Measurements from ENCODE around the gene ACP7.
A peak's percentile ranks its signal among the peaks of the same experiment; 100 is the strongest.
"Not testable (repeated sequence)": the region's sequence is repeated elsewhere in the genome, so short reads cannot be mapped to it uniquely, and the experiment has no call there.

Gene ACP7

DNA sequence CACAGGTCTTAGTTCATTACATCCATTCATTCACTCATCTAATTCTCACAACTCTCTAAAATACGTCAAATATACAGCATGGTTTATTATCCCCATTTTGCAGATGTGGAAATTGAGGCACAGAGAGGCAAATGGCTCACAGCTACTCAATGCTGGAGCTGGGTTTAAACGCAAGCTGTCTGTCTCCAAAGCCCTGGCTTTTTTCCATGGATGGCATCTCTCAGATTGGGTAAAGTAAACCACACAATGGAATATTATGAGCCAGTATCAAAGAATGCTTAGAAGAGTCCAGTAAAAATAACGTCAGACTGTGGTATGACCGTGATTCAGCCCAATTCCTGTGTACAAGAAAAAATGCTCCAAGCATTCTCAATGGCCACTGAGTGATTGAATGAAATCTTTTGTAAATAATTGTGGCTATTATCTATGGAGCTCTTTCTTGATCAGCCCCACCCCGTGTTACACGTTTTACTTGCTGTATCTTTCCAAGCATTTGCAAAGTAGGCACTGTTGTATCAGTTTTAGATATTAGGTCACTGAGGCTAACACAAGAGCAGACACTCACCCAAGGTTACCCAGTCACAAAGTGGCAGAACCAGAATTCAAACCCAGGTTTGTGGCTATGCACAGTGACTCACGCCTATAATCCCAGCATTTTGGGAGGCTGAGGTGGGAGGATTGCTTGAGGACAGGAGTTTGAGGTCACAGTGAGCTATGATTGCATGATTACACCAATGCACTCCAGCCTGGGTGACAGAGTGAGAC, 5.5 kb upstream of the ACP7 start:
- peak; percentile 96 for DNase-seq (ENCODE audit: low read depth)

DNA sequence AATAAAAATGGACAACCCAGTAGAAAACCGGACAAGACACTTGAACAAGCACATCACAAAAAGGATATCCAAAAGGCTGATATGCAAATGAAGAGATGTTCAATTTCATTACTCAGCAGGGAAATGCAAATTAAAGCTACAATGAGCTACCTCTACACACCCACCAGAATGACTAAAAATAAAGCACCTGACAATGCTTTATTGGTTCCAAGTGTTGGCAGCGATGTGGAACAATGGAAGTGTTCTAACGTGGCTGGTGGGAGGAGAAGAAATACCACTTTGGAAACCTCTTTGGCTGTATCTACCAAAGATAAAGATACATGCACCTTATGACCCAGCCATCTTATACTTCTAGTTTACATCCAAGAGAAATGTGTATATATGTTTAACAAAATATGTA, 3.7 kb upstream of the ACP7 start:
- DNase-seq (ENCODE audit: low read depth): no peak

DNA sequence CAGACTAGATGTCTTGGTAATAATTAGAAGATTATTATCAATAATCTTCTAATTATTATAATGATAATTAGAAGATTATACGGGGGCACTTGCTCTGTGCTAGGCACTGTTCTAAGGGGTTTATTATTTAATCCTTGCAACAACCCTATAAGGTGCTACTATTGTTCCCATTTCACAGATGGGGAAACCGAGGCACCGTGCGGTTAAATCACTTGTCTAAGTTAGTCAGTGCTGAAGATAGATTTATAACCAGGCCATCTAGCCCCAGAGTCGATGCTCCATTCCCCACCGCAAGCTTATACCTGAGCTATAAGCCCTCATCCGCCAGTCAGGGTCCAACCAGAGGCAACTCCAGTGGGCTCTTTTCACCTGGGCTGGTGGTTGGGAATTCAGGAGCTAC, 2.0 kb upstream of the ACP7 start:
- DNase-seq (ENCODE audit: low read depth): no peak

DNA sequence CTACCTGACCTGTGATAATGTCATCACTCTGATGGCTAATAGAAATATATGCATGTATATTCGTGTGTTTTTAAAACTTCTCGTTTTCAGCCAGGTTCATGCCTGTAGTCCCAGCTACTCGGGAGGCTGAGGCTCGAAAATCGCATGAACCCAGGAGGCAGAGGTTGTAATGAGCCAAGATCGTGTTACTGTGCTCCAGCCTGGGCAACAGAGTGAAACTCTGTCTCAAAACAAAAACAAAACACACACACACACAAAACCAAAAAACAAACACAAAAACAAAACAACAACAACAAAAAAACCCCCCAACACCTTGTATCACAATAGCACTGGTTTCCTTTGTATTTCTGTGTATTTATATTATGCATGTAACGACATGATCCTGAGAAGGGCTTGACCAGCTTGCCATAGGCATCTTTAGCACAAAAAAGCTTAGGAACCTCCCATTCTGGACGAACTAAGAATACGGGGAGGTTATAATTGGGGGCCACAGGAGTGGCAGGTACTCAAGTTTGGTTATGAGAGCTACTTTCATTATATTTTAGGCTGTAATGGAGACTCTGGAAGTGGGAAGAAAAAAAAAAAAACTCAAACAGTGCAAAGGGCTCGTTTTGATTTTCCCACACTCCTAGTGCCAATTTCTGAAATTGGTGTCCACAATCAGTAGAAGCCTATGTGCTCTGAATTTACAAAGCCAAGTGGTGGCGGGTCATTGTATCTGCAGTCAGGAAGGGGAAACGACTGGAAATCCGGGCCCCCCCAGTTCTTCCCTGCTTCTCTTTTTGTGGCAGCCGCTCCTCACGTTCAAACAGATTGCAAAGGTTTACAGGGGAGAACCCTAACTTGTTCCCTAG, 1.2 kb upstream of the ACP7 start:
- no peak for DNase-seq (ENCODE audit: low read depth)

DNA sequence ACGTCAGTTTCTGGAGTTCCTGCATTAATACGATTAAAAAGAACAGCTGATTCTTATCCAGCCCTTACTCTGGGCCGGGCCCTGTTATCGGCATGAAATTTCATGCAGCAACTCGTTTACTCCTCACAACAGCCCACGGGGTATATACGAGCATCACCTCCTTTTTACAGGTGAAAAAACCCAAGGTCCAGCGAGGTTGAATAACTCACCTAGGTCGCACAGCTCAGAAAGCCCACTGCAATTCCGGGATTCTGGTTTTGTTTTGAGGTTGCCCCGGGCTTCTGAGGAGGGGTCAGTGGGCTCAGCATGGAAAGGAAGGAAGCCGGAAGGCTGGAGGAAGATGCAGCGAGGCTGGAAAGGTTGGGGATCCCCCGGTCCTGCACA, 577 bp upstream of the ACP7 start:
- DNase-seq (ENCODE audit: low read depth): no peak

DNA sequence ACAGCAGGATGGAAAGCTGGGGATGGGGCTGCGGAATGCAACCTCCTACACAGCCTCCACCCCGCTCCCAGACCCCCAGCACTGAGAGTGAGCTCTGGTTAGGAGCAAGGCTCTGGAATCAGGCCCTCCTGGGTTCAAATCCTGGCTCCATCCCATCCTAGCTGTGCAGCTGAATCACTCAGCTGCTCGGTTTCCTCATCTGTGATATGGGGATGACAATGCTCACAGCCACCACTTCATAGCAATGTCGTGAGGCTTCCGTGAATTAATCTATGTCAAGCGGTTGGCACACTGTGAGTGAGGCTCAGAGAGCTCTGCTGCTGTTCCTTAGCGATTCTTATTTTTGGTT, 538 bp downstream of the ACP7 start:
- no peak for DNase-seq (ENCODE audit: low read depth)

DNA sequence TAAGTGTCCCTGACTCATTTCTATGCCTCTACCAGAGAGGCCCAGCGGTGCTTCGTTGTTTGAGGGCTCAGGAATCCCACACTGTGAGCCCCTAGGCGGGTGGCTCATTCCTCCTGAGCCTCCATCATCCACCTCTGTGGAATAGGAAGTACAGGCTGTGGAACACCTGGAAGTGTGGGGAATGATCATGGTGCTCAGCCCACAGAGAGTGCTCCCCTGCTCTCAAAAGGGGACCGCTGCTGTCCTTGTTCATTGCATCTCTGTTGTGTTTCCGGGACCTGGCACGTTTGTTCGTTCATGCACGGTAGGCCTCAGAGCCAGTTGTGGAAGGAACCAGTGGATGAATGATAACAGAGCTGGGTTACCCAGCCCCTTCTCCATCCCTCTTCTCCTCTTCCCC, 1.2 kb downstream of the ACP7 start:
- DNase-seq (ENCODE audit: low read depth): no peak

DNA sequence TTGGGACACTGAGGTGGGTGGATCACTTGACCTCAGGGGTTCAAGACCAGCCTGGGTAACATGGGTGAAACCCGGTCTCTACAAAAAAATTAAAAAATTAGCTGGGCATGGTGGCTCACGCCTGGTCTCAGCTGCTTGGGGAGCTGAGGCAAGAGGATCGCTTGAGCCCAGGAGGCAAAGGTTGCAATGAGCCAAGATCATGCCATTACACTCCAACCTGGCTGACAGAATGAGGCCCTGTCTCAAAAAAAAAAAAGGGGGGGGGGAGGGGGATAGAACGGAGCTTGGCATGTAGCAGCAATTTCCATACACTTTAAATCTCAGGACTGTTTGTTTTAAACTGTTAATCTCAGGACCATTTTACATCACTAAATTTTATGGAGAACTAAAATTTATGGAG, 2.2 kb downstream of the ACP7 start:
- no peak for DNase-seq (ENCODE audit: low read depth)

DNA sequence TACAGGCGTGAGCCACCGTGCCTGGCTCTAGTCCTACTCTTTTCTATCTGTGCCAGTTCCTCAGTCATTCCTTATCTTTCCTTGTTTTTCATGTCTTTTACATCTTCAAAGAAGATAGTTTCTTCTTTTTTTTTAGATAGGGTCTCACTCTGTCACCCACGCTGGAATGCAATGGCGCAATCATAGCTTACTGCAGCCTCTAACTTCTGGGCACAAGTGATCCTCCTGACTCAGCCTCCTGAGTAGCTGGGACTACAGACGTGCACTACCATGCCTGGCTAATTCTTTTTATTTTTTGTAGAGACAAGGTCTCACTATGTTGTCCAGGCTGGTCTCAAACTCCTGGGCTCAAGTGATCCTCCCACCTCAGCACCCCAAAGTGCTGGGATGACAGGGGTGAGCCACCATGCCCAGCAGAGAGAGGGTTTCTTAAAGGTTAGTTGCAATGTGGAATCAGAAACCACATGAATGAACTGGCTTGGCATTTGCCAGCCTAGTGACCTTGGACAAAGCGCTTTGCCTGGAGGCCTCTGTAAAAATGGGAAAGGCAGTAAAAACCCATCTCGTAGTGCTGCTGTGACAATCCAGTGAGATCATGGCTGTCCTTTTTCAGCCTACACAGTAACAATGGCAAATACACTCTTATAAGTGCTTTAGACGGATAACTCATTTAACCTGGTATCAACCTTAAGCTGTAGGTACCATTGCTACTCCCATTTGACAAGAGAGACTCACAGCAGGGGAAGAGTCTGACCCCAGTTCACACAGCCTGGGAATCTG, 3.9 kb downstream of the ACP7 start:
- no peak for DNase-seq (ENCODE audit: low read depth)

DNA sequence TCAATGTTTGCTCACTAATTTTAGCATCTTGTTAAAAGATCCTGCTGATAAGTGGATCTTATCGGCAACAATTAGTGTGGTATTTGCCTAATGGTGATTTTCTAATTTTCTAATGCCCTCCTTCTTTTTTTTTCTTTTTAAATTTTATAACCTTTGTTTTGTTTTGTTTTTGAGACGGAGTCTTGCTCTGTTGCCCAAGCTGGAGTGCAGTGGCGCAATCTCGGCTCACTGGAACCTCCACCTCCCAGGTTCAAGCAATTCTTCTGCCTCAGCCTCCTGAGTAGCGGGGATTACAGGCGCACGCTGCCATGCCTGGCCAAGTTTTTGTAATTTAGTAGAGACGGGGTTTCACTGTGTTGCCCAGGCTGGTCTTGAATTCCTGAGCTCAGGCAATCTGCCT, 5.8 kb downstream of the ACP7 start:
- DNase-seq (ENCODE audit: low read depth): not testable (repeated sequence)

DNA sequence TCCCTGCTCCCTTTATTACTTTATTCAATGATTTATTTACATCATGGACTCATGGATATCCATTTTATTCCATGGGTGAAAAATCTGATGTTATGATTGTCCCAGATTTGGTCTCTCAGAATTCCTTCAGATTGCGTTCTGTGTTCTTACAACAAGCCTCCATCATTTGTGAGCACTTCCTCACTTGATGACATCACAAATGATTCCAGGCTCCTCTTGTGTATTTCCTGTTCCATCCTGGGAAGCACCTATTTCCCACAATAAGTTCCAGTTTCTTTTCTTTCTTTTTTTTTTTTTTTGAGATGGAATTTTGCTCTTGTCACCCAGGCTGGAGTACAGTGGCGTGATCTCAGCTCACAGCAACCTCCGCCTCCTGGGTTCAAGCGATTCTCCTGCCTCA, 6.7 kb downstream of the ACP7 start:
- DNase-seq (ENCODE audit: low read depth): no peak

DNA sequence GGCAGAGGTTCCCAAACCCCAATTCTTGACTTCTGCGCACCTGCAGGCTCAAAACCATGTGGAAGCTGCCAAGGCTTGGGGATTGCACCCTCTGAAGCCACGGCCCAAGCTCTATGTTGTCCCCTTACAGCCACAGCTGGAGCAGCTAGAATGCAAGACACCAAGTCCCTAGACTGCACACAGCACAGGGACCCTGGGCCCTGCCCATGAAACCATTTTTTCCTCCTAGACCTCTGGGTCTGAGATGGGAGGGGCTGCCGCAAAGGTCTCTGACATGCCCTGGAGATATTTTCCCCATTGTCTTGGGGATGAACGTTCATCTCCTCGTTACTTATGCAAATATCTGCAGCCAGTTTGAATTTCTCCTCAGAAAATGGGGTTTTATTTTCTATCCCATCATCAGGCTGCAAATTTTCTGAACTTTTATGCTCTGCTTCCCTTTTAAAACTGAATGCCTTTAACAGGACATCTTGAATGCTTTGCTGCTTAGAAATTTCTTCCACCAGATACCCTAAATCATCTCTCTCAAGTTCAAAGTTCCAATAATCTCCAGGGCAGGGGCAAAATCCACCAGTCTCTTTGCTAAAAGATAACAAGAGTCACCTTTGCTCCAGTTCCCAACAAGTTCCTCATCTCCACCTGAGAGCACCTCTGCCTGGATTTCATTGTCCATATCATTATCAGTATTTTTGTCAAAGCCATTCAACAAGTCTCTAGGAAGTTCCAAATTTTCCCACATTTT, 11.8 kb downstream of the ACP7 start:
- not testable (repeated sequence) for DNase-seq (ENCODE audit: low read depth)

DNA sequence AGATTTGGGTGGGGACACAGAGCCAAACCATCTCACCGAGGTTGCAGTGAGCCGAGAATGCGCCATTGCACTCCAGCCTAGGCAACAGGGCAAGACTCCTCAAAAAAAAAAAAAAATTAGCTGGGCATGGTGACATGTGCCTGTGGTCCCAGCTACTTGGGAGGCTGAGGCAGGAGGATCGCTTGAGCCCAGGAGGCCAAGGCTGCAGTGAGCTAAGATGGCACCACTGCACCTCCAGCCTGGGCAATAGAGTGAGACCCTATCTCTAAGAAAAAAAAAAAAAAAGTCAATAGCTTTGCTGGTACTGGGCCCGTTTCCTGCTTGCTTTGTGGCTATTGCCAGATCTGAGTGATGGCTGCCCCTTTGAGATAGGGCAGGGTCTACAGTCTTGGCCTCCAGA, 13.1 kb downstream of the ACP7 start:
- DNase-seq (ENCODE audit: low read depth): no peak

DNA sequence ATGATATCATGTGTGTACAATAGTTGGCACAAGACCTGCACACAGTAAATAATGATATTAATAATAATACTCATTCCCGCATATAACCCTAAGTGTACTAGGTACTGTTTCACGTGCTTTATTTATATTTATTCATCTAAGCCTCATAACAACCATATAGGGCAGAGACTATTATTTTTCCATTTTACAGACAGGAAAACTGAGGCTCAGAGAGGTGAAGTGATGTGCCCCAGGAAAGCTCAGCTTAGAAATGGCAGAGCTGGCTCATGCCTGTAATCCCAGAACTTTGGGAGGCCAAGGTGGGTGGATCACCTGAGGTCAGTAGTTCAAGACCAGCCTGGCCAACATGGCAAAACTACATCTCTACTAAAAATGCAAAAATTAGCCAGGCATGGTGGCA, 13.6 kb downstream of the ACP7 start:
- no peak for DNase-seq (ENCODE audit: low read depth)

DNA sequence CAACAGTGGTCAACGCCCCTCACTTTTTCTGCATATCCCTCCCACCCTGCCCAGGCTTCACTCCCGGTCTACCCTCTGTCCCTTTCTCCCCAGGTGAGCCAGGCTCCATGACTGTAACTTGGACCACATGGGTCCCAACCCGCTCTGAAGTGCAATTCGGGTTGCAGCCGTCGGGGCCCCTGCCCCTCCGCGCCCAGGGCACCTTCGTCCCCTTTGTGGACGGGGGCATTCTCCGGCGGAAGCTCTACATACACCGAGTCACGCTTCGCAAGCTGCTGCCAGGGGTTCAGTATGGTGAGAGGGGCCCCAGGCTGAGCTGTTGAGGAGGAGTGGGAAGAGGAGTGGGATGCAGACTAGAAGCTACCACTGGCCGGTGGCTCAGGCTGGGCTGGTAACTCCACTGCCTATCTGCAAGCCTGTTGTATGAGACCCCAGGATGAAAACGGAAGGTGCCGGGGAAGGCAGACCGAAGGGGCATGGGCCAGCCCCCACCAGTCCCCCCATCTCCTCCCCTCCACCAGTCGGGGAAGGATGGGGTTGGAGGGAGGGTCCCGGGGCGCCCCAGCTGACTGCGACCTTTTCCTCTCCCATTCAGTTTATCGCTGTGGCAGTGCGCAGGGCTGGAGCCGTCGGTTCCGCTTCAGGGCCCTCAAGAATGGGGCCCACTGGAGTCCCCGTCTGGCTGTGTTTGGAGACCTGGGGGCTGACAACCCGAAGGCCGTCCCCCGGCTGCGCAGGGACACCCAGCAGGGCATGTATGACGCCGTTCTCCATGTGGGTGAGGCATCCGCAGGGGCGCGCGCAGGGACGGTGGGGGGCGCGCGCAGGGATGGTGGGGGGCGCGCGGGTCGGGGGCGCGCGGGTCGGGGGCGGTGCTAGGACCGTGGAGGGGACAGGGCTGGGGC, 14.4 kb downstream of the ACP7 start:
- DNase-seq (ENCODE audit: low read depth): no peak

DNA sequence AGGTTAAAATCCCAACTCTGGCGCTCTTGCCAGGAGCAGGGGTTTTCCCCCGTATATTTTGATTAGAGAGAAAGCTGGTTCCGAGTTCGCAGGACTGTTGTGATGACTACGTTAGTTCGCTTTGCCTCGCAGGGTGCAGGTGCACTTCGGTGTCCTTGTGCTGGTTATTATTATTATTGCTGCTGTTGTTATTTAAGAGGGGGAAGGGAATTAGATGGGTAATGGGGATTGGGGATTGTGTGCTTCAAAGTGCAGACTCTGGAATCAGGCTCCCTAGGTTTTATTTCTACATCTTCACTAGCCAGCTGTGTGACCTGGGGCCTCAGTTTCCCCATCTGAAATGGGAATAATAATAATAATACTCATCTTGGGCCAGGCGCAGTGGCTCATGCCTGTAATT, 15.2 kb downstream of the ACP7 start:
- DNase-seq (ENCODE audit: low read depth): no peak

DNA sequence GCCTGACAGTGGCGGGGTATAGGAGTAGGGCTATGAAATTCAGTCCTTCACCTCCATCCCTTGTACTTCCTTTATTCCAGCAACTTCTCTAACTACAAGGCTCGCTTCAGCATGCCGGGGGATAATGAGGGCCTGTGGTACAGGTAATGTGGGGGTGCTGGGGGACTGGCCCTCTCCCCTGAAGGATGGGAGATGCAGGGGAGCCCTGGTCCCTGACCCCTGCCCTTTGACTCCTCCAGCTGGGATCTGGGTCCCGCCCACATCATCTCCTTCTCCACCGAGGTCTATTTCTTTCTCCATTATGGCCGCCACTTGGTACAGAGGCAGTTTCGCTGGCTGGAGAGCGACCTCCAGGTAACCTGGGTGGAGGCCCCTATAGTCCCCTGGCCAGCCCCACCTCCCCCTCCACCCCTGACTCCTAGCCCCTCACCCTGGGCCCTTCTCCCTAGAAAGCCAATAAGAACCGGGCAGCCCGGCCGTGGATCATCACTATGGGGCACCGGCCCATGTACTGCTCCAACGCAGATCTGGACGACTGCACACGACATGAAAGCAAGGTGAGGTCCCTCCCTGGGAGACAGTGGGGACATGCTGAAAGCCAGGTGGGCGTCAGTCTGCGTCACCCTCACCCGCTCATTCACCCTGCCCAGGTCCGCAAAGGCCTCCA, 16.5 kb downstream of the ACP7 start:
- no peak for DNase-seq (ENCODE audit: low read depth)

DNA sequence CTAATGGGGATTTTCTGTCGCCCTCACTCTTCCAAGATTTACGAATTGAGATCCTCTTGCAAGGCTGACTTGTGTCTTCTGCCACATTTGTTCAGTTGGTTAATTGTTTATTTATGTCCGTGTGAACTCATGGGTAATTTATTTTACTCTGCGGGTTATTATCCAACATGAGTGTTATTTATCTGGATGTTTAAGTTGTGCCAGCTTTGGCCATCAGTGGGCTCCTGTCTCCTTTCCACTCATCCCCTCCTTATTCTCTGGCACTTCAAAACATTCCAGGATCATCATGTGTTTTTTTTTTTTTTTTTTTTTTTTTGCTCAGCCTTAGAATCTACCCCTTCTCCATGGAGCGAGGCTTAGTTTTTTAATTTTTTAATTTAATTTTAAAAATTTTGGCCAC, 19.0 kb downstream of the ACP7 start:
- DNase-seq (ENCODE audit: low read depth): no peak

DNA sequence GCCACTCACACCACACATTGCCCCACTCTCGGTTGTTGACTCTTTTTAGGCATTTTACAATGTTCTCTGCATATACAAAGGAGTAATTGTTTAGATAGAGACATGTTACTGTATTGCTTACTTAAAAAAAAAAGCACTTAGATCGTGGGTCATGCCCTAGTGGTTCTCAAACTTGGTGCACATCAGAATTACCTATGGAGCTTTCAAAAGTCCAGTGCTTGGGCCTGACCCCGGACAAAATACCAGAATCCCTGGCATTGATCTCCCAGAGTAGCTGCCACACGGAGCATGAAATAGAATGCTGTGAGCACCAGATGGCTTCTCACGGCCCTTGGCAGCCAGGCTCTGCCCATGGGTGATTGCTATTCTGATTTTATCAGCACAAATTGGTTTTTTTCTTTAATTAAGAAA, 20.0 kb downstream of the ACP7 start:
- DNase-seq (ENCODE audit: low read depth): no peak

DNA sequence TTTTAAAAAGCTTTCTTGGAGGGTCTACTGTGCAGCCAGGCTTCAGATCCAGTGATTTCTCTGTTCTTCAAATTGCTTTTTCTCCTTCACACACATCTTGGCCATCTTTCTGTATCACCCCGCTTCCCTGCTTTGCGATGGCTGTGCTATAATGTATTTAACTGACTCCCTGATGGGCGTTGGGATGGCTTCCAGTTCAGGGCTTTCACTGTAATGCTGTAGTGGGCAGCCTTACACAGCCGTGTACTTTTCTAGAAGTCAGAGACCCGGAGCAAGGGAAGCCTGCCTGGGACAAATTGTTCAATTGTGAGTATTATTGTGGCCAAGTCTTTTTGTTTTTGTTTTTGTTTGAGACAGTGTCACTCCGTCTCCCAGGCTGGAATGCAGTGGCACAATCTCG, 22.0 kb downstream of the ACP7 start:
- DNase-seq (ENCODE audit: low read depth): no peak

DNA sequence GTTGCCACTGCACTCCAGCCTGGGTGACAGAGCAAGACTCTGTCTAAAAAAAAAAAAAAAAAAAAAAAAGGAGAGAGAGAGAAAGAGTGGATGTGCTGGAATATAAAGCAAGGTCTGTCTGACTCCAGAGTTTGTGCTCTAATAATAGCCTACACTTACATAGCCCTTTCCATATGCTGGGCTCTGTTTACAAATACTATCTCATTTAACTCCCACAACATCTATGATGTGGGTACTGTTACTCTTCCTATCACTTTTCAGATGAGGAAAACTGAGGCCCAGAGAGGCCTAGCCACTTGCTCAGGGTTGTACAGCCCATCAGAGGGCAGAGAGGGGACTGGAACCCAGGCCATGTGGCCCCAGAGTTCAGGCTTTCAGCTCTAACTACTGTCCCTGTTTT, 25.5 kb downstream of the ACP7 start:
- no peak for DNase-seq (ENCODE audit: low read depth)
